HG03469 (cell line): ENCODE results near the gene ATXN7L1.
A peak's percentile ranks its signal among the peaks of the same experiment; 100 is the strongest.

ENCODE experiments used
- ATAC-seq: cut with Tn5 transposase; IDR thresholded peaks from one replicate; pipeline ENCODE4 v1.9.1; 2021; ENCODE audit warnings: mild to moderate bottlenecking, moderate library complexity, moderate number of reproducible peaks; ENCODE audit not compliant: unreplicated experiment

The ATXN7L1 gene

GRCh38 chr7:105591522-105591921 lies 284.9 kb downstream of the ATXN7L1 start:
- no peak for ATAC-seq

- ATAC-seq = no peak
Observed at GRCh38 chr7:105590793-105591192, 285.6 kb downstream of the ATXN7L1 start.

- peak; percentile 89 for ATAC-seq
Observed at GRCh38 chr7:105589356-105590077, 286.9 kb downstream of the ATXN7L1 start.

- ATAC-seq = no peak
Observed at GRCh38 chr7:105587909-105588635, 288.3 kb downstream of the ATXN7L1 start.

- no peak for ATAC-seq
Observed at GRCh38 chr7:105585850-105586500, 290.4 kb downstream of the ATXN7L1 start.

GRCh38 chr7:105584165-105584564 lies 292.2 kb downstream of the ATXN7L1 start:
- ATAC-seq = no peak

GRCh38 chr7:105583061-105583460 lies 293.3 kb downstream of the ATXN7L1 start:
- ATAC-seq = no peak

GRCh38 chr7:105581066-105581811 lies 295.2 kb downstream of the ATXN7L1 start, which contains the start of gene EFCAB10:
Gene EFCAB10 (minus strand): TSS chr7:105581493. CDS start chr7:105581463, 30 bp downstream.
- ATAC-seq = peak; percentile 48

GRCh38 chr7:105580022-105580740 lies 296.2 kb downstream of the ATXN7L1 start:
- no peak for ATAC-seq

GRCh38 chr7:105578496-105578895 lies 297.9 kb downstream of the ATXN7L1 start:
- ATAC-seq = no peak

GRCh38 chr7:105577251-105577650 lies 299.1 kb downstream of the ATXN7L1 start:
- no peak for ATAC-seq

- ATAC-seq = no peak
Observed at GRCh38 chr7:105571891-105572290, 304.5 kb downstream of the ATXN7L1 start.

GRCh38 chr7:105567821-105568220 lies 308.6 kb downstream of the ATXN7L1 start:
- ATAC-seq = no peak

GRCh38 chr7:105567024-105567423 lies 309.4 kb downstream of the ATXN7L1 start:
- no peak for ATAC-seq

- ATAC-seq = no peak
Observed at GRCh38 chr7:105565190-105565589, 311.2 kb downstream of the ATXN7L1 start.

GRCh38 chr7:105559926-105560325 lies 316.5 kb downstream of the ATXN7L1 start:
- no peak for ATAC-seq
